ENCODE measurements around the gene DLEC1.

DNA sequence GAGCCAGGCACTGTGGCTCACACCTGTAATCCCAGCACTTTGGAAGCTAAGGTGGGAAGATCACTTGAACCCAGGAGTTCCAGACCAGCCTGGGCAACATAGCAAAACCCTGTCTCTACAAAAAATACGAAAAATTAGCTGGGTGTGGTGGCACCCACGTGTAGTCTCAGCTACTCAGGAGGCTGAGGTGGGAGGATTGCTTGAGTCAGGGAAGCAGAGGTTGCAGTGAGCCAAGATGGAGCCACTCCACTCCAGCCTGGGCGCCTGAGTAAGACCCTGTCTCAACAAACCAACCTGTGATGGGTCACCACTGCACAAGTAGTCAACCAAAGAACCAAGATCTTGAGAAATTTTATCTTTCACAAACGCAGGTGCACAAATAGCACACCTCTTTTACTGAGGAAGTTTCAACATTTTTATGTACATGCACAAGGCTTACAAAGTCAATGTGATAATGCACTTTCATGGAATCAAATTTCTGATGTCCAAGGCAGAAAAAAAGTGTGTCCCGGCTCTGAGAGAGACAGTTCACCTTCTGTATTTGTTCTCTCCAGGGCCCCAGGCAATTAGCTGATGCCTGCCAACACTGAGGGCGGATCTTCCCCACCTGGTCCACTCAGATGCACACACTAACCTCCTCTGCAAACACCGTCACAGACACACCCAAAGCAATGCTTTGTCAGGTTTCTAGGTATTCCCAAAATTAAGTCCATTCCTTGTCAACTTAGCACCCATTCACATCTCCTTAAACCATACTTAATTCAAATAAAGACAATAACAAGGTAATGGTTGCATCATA, 85.5 kb downstream of the DLEC1 start:
- no peak for TF ChIP-seq FOS (IDR thresholded peaks at IDR 0.05; ENCODE audit: low read depth, low read length)
- TF ChIP-seq CTCF (conservative IDR thresholded peaks at IDR 0.05; ENCODE audit: low read depth, low read length): no peak
- TF ChIP-seq, protein P1, sequence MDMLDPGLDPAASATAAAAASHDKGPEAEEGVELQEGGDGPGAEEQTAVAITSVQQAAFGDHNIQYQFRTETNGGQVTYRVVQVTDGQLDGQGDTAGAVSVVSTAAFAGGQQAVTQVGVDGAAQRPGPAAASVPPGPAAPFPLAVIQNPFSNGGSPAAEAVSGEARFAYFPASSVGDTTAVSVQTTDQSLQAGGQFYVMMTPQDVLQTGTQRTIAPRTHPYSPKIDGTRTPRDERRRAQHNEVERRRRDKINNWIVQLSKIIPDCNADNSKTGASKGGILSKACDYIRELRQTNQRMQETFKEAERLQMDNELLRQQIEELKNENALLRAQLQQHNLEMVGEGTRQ (IDR thresholded peaks at IDR 0.05; ENCODE audit: low read depth, low read length): no peak
- TF ChIP-seq POLR2A (IDR thresholded peaks at IDR 0.05; ENCODE audit: low read depth, low read length): no peak
